GM19023 (cell line): ENCODE results near the gene IRX3.

Experiments used
- ATAC-seq: cut with Tn5 transposase; IDR thresholded peaks from one replicate; pipeline ENCODE4 v1.9.1; 2021; ENCODE audit warnings: mild to moderate bottlenecking, moderate library complexity; ENCODE audit not compliant: unreplicated experiment

The IRX3 gene

GRCh38 chr16:54286366-54287130 is at the start of gene IRX3:
Gene IRX3, minus strand, starts transcription at chr16:54286787. Its CDS starts 737 bp downstream, at chr16:54286050.
- ATAC-seq = no peak

DNA sequence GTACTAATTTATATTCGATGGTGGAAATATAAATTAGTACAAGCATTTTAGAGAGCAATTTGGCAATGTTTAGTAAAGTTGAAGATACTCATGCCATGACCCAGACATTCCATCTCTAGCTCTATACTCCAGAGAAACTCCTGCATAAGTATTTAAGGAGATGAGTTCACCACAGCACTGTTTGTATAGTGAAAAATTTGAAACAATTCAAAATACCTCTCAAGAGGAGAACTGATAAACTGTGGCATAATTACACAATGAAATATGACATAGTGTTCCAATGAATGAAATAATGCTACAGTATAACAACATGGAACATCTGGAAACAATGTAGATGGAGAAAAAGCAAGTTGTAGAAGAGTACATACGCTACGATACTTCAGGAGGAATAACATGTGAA is 48.6 kb upstream of the IRX3 start:
- no peak for ATAC-seq

- no peak for ATAC-seq
These were observed 47.6 kb upstream of the IRX3 start for GRCh38 chr16:54334208-54334607.

DNA sequence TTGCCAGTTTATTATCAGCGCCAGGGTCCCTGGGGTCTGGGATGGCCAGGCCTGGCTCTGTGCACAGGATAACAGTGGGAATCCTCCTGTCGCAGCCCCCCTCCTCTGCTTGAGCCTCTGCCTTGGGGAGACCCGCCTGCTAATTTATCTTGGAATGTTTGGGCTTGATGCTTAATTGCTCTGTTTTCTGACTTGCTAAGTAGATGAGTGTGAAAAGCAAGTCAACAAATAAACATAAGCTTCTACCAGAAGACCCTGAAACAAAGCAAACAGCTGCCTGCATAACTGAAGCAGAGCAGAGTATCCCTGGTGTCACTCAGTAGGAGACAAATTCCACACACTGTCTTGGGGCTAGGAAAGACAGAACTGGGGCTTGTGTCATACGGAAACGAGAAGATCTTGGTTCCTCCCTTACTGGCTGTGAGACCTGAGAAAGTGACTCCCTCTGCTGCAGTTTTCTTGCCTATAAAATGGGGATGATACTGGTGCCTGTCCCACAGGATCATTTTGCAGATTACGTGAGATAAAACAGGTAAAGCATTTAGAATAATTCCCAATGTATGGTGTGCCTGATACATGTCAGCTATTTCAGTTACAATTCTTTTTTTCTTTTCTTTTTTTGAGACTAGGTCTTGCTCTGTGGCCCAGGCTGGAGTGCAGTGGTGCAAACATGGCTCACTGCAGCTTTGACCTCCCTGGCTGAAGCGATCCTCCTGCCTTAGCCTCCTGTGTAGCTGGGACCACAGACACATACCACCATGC is 44.8 kb upstream of the IRX3 start:
- no peak for ATAC-seq

GRCh38 chr16:54327609-54328008 is 41.0 kb upstream of the IRX3 start:
- no peak for ATAC-seq

- no peak for ATAC-seq
These were observed 39.7 kb upstream of the IRX3 start for GRCh38 chr16:54326266-54326662.

DNA sequence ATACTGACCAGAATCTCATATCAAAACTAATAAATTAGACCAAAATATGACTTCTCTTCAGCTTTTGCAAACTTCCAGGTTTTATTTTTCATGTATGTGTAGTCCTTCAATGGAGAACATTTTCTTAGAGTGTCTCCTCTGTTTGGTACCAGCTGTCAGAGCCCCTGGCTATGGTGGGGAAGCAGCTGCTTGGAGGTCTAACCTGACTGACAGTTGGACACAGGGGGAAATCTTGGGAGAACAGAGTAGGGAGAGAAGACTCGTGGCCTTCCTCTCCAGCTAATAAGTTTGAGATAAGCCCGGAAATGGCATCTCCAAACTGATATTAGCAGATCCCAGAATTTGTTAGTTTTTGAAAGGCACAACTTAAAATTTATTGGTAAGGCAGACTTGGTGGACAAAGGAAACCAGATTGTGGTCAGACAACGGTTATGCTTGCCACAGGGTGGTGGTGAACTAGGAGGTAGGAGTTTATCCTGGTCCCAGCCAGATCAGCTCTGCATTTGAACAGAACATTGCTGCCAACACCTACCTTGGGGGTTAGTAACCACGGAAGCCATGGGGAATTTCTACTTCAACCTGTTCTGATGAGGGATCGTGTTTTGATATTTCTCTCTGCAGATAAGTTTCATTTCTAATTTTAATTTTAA is 39.2 kb upstream of the IRX3 start:
- no peak for ATAC-seq

GRCh38 chr16:54324716-54325115 is 38.1 kb upstream of the IRX3 start:
- no peak for ATAC-seq

DNA sequence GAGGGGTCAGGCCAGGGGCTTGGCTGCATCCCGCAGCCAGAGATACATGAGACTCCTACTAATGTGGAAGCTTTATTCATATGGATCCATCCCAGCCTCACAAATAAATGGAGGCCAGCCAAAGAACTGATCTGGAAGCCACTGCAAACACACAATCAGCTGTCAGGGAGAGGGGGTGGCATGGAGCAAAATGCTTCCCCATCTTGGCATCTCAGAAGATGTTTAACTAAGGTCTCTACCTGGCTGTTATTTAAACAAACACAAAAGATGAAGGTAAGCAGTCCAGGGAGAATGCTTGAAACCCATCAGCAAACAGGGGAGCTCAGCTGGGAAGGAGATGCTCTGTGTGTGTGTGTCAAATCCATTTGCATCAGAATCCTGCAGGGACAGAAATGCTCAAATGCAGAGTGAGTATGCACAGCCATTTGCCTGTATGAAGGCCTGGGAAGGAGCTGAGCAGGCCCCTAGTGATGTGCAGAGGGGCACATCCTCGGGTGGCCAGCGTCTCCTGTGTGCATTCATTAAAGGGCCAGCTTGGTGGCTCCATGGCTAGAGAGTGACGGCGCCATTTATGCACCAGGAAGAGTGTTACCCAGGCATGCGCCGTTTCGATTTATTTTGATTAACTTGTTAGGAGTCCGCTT is 34.2 kb upstream of the IRX3 start:
- ATAC-seq = no peak

GRCh38 chr16:54318941-54319340 is 32.4 kb upstream of the IRX3 start:
- ATAC-seq = no peak

DNA sequence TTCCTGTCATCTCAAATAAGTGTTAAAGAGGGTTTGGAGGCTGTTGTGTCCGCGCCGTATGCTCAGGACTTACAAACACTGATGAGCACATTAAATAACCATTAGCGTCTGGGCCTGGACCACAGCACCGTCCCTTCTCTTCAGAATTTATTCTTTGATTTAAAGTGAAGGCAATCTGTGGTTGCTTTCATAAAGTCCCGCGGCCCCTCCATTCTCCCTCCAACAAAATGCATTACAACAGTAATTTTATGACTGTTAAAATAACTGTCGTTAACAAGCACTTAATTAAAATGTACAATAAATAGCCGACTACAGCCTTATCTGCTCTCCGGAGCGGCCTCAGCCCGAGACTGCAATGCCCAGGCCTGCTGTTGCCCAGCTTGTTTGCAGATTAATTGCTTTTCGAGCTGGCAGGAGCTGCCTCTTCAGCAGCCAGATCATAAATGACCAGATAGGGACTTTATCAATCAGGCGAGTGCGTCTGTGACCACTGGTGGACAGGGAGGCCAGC is 30.6 kb upstream of the IRX3 start:
- ATAC-seq = no peak

- no peak for ATAC-seq
These were observed 29.7 kb upstream of the IRX3 start for GRCh38 chr16:54316095-54316889.

- ATAC-seq = no peak
These were observed 27.2 kb upstream of the IRX3 start for GRCh38 chr16:54313789-54314188.

DNA sequence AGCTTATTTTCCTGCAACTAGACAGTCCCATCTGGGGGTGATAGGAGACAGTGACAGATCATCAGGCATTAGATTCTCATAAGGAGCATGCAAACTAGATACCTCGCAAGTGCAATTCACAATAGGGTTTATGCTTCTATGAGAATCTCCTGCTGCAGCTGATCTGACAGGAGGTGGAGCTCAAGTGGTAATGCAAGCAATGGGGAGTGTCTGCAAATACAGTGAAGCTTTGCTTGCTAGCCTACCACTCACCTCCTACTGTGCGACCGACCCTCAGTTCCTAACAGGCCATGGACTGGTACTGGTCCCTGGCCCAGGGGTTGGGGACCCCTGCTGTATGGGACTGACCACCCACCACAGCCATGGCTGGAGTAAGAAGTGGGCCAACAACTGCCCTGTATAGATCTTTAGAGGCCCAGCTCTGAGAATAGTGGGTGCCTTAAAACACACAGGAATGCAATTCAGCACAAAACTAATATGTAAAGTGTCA is 26.0 kb upstream of the IRX3 start:
- no peak for ATAC-seq

DNA sequence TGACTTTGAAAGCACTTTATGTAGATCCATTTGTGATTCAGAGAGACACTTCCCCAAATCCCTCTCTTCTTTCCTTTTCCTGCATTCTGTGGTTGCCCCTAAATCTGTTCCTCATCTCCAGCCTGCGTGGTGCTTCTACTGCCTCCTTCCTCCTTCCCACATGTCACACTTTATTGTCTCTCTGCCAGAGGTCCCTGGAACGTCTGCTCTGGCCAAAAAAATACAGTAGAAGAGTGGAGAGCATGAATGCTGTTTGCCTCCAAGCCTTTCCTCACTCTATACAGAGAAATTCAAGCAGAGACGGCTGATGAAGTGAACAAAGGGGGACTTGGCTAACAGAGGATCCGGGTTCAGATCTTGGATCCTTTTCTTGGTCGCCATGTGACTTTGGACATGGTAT is 22.8 kb upstream of the IRX3 start:
- ATAC-seq = no peak

DNA sequence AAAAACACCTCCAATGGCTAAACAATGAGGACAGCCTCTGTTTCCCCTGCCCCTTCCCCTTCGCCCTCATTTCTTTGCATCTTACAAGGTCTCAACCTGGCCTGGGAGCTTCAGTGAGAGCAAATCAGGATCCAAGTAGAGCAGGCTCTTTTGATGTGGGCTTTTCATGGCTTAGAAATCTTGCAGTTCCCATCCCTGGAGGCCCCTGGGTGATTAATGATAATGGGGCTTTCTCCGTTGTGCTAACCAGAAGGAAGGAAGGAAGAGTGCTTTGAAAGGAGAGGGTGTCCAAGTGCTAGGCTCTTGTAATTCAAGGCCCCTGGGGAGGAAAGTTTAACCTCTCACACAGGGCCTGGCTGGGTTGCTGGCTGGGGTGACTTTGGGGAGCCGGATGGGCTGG is 18.5 kb upstream of the IRX3 start:
- ATAC-seq = no peak

- no peak for ATAC-seq
These were observed 17.0 kb upstream of the IRX3 start for GRCh38 chr16:54303613-54304012.

GRCh38 chr16:54297154-54297553 is 10.6 kb upstream of the IRX3 start:
- ATAC-seq = no peak

GRCh38 chr16:54296543-54296942 is 10.0 kb upstream of the IRX3 start:
- ATAC-seq = no peak
